Activated CD4-positive, alpha-beta T cell treated with anti-CD3 and anti-CD28 coated beads for 1 hour (primary cell): ENCODE results near the gene ERC2.
"Not testable (repeated sequence)": the region's sequence is repeated elsewhere in the genome, so short reads cannot be mapped to it uniquely, and the experiment has no call there.

Experiments used
- DNase-seq: peaks from one replicate; pipeline ENCODE4 v3.0.0-alpha.2; 2020

Gene ERC2

DNA sequence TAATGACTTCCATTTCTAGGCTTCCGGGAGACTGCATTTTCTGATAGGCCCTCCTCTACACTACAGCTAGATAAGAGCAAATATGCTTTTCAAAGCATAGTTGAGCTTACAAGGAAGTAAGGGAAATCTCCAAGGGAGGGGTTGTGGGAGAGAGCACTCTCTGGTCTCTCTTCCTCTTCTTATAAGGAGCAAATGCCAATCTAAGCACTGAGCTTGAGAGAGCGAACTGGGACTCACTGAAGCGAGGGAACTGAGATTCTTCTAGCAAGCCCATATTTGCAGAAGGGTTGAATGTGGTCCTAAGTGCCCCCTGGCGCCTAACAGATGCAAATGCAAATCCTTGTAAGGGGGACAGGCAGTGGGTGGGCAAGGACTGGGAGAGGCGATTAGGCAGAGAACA is 164.8 kb downstream of the ERC2 start:
- DNase-seq = no peak

DNA sequence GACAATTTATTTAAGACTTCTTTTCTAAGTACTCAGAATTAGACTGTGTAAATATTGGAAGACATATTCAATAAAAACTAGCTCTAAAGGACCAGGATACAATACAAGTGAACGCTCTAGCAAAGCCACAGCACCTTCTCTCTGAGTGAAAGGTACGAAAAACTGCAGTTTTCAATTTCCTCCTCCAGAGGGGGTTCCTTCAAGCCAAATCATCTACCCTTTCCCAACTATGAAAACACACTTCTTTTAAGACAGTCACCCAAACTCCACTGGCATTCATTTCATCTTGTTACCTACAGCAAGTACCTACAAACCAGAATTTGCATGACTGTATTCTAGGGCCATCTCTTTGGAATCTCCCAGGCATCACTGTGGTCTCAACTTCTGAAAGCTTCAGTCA is 165.8 kb downstream of the ERC2 start:
- no peak for DNase-seq

DNA sequence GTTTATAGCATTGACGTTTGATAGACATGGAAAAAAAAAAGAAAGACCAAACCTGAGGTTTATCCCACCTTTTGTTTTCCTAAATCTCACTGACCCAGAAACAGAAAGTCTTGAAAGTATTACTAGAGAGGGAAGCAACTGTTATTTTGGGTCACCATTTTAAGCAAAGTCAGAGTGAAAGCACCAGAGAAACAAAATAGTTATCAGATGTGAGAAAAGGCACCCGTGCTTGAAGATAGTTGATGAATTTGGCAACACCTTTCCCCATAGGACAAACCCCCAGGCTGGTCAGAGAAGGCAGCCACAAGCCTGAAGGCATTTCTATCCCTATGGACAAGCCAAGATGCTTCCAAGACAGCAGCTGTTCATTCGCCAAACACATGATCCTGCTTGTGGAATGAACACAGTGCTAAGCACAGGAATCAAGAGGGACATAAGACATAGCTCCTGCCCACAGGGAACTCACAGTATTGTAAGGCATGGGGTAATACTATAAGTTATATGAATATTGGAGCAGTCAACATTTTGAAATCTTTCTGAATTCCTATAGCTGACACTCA is 170.9 kb downstream of the ERC2 start:
- no peak for DNase-seq

DNA sequence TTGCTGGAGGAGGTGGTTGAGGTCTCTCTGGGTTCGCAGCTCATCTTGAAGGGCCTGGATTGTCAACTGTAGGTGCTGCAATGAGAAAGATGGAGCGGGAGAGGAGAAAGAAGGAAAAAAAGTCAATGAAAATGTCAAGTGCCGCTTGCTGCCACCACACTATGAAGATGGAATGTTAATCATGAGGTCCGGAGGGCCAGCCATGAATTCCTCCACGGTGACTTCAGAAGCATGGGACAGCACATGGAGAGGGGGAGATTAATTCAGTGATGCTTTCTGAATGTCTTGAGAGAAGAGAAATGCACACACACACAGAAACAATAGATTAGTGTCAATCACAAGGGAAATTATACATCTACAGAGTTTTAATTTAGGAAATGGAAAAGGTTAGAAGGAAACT is 171.9 kb downstream of the ERC2 start:
- no peak for DNase-seq

DNA sequence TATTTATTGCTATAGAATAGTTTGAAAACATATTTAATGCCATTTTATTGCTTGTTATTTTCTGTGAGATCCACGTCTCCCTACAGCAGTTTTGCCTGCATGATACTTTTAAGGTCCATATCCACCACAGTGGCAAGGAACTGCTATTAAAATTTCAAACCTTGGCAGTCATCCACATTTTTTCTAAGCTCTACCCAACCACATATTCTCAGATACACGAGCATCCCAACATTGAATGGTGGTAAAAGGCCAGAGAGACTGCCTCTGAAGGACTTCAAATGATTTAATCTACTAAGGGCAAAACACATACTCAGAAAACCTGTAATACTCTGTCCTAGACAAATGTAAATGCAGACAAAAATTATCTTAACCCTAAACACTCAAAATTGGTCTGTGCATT is 173.1 kb downstream of the ERC2 start:
- DNase-seq = no peak

DNA sequence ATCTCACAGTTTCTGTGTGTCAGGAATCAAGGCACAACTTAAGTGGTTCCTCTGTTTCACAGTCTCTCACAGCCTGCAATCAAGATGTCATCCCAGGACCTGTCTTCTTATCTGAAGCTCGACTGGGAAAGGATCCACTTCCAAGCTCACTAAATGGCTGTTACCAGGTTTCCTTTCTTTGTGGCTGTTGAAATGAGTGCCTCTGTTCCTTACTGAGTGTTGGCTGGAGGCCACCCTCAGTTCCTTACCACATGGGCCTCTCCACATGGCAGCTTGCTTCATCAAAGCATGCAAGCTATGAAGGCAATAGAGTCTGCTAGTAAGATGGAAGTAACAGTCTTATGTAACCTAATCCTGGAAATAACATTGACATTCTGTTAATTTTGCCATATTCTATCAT is 174.0 kb downstream of the ERC2 start:
- no peak for DNase-seq

DNA sequence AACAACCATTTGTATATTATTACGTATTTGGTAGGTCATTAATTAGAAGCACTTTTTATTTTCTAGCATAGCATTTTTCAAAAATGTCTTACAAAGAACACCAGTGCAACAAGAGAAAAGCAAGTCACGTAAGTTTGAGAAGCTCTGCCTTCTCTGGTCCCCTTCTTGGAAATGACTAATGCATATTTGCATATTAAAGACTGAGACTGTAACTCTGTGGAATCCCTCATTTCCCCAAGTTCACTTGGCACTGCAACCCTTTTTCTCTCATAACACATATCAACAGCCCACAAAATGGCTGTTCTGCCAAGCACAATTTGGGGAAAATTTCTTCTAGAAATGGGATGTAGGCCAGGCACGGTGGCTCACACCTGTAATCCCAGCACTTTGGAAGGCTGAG is 176.3 kb downstream of the ERC2 start:
- no peak for DNase-seq

DNA sequence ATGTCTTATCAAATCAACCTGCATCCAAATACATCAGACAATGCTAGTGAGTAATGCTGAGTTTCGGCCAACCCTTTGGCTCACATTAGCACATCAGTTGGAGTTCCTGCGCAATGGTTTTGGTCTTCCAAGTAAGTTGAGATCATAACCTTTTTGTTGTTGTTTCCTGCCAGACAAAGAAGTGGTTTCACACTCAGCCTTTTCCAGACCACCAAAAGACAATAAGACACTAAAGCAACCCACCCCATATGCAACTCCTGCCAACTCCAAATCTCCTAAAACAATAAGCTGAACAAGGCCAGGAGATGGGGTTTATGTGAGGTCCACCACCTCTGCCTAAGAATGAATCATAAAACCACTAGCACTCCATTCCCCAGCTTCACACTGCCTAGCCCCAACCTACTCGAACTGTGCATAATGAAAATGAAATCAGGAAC is 177.0 kb downstream of the ERC2 start:
- no peak for DNase-seq

DNA sequence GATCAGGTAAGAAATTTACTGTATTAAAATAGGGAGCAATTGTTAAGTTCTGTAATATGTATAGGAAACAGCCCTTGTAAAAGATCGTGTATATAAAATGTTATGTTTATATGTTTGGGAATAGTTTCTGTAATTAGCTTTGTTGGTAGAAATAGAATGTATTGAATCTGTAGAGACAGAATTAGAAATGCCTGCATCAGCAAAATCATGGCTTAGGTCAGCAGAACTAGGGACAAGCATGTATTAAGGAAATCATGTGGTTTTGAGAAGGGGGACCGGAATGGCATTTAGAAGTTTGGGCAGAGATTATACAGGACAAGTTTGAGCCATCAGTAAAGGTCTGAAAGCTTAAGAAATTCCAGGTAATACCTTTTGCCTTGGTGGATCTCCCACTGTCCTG is 177.9 kb downstream of the ERC2 start:
- DNase-seq = no peak

DNA sequence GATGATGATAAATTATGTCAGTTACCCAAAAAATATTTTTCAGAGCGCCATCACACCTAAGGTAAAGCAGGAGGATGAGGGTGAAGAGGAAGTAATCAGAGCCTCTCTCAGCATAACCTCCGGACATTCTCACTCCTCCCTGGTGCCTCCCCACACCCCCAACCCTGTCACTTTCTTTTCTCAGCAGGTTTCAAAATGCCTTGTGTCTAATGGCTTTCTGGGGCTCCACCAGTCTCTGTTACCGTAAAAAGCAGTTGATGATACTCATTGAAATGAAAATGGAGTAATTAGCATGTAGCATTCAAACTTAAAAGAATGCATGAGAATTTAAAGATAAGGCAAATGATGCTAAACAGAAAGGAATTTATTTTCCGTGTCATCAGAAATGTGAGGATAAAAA is 180.0 kb downstream of the ERC2 start:
- DNase-seq = no peak

DNA sequence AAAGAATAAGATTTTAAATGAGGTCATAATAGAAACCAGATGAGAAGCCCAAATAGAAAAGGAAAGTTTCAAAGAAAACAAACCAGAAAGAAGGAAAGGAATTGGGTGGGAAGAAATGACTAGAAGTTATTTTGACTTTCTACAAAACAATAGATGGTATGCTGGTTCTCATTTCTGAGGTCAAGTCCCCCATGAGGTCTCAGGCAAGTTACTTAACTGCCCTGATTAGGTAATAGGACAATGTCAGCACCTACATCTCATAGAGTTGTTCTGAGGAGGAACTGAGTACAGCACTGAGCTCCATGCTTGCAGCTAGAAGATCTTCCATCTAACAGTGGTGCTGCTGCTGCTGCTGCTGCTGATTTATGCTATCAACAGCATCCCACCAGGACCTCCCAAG is 185.9 kb downstream of the ERC2 start:
- no peak for DNase-seq

DNA sequence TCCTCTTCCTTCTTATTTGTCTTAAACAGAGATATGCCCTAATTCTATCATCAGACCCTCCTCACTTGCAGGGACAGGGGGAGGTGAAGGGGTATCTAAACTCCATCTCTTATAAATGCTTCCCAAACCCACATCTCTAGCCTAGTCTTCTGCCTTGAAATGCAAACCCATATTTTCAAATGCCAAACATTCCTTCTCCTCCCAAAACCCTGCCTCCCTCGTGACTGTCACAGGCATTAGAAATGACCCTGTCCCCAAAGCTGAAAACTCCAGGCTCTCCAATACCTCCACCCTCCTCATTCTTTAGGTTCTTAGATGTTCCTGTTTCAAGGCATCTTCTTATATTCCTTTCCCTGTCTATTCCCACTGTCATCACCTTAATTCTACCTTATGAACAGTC is 191.0 kb downstream of the ERC2 start:
- DNase-seq = no peak

DNA sequence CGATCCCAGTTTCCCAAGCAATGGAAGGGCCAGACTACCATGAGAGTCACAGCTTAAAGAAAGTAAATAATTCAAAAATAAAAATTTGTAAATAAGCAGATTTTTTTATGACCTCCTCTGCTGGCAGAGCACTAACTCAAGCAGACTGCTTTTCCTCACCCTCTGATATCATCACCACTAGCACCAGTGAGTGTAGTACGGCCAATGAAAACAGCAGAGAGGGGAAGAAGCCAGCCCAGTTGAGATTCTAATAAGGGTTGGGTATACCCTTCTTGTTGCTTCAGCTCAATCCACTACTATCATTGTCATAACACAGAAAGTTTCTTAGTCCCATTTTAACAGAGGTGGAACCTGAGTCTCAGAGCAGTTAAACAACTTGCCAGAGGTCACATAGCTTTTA is 193.1 kb downstream of the ERC2 start:
- DNase-seq = no peak

DNA sequence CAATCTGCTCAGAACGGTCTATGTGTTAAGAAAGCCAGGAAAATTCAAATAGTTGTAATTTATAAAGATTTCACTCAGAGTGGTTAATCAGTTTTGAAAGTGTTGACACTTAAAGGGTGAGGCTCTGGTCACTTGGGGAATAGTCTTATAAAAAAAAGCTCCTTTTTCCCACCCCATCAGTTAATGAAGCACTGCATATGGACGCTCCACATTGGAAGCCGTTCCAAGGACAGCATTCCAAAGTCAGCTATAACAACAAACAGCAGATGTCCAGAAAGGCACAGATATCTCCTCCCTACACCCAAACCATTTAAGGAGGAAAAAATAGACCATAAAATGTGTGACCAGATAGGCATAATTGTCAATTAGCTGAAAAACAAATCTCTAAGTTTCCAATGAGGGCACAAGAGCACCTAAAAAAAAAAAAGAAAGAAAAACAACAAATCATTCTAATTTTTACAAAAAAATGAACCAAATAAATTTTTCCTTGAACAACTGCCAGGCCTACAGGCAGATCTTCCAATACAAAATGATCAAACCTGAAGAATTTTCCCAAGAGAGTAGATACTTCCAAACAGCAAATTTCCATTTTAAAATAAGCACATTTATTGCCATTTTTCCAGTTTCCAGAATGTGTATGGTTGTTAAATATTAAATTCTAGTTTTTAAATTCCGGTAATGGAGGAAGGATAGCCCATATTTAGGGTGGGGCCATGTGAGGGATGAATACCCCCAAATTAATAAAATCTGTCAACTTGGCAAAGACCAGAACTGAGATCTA is 198.3 kb downstream of the ERC2 start:
- DNase-seq = no peak

DNA sequence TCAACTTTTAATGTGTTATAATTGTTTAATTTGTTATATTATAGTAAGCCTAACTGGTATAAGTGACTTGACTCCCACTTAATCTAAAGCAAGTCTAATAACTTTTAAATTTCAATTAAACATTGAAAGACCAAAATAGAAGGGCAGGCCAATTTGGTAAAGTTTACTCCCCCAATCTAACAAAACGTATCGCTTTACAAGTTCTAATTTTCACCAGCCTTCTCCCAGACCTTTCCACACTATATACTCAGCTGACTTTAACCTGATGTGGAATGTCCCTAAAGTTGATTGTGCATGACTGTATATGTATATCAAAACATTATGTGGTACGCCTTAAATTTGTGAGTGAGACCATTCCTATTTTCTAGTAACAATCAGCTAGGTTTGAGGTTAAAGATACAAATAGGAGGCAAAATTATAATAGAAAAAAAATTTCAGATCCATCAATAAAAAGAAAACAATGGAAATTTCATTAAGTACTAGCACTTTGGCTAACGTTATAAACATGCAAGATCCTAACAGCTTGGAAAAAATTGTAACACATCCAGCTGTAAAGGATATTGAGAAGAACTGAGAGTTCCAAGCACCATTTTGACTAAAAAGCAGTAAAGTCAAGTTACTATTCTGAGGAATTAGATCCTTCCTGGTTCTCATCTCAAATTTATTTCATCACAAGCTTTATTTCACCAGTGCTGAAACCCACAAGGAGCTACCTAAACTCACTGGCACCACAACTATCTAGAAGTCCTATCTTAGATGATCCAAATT is 199.5 kb downstream of the ERC2 start:
- no peak for DNase-seq

DNA sequence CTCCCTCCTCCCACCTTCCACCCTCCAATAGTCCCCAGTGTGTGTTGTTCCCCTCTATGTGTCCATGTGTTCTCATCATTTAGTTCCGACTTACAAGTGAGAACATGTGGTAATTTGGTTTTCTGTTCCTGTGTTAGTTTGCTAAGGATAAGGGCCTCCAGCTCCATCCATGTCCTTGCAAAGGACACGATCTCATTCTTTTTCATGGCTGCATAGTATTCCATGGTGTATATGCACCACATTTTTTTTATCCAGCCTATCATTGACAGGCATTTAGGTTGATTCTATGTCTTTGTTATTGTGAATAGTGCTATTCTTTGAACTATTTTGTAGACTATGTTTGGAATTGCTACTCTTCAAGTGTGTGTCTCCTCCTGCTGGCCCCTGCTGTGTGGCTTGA is 206.4 kb downstream of the ERC2 start:
- DNase-seq = not testable (repeated sequence)

DNA sequence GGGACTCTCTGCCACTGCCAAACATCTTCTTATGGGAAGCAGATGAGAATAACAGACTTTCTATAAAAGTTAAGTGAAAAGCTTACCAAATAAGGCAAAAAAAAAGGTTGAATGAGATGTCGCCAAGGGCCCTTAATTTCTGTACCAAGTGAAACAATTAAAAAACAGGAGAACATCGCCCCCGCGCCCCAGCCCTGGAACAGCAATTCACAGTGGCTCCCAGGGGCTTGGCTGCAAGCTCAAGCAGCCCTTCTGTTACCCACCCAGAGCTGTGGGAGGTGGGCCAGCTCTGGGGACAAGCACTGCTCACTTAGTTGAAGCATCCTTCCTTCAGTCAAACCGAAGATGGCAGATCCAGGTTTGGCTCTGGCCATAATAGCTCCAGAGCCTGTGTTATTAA is 208.0 kb downstream of the ERC2 start:
- DNase-seq = no peak

DNA sequence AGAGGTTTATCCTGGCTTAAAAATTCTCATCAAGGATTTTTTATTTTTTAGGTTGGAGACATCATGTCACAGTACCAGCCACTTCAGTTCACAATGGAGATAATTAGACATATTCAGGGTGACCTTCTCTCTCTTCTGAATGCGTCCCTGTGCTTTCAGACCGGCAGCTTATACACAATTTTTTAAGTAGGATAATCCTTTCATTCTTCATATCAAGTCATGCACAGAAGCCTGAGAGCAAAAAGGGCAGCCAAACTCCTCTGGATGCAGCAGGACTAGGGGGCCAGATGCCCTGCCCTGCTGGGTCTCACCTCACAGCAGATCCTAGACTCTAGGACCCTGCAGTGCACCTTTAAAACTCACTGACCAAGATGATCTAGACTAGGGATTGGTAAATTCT is 210.4 kb downstream of the ERC2 start:
- no peak for DNase-seq

DNA sequence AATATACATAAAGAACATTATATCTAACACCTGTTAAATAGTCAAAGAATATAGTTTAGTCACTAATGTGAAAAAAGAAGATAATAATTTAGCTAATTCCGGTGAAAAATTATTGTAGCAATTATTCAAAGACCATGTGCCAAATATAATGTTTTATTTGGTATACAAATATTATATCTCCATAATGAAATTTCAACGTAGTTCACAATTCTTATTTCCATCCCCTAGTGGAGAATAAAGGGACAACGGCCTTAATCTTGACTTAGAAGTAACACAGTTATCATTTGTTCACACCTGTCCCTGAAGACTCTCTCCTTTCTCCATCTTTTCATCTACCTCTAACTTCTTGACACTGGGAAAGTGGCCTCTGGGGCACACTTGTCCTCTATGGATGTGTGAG is 213.4 kb downstream of the ERC2 start:
- no peak for DNase-seq

DNA sequence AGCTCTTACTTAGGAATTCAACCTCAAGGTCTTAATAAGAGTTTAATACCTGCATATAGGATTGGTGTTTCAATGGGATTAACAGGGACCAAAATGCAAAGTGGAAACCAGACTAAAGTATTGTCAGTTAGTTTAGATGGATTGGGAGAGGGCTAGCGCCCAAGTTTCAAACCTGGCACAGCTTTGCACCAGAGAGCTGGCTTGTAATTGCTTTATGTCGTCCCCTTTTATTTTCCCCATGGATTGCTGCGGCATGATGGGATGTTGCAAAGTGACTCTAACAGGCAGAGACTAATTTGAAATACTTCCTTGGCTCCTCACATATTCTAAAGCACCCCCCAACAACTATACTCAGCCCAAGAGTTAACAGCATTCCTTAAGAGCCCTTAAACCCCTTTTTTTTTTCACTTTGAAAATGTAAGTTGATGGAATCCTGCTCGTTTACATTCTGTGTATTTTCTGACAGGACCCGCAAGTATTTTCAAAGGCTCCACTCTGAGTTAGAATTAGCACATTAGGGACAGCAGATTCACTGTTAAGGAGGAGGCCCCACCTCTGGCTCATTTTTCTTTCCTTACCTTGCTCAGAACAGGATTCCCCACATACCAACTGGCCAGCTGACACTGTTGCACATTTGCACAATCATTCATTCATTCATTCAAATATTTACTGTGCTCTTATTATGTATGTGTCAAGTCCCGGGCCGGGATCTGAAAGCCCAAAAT is 214.2 kb downstream of the ERC2 start:
- no peak for DNase-seq

DNA sequence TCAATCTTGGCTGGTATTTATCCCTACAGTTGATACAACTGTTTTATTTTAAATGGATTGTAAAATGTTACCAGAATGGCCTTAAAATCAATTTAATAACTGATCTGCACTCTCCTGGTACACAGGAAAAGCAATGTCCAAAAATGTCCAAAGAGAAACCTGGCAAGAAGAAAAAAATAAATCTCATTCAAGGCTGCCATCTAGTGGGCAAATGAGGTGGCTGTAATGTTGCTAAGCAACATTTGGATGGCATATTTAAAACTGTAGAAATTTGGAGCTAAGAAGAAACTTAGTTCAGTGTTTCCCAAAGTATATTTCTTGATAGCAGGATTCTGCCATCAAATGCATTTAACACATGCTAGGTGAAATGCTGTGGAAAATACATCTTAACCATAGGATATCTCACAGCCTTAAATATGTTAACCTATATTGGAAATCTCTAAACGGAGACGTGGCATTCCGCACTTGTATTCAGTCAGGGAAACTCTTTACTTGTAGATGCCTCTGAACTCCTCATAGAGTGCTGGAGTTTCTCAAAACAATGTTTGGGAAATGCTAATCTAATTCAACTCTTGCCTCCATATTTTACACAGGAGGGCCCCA is 216.8 kb downstream of the ERC2 start:
- DNase-seq = no peak

DNA sequence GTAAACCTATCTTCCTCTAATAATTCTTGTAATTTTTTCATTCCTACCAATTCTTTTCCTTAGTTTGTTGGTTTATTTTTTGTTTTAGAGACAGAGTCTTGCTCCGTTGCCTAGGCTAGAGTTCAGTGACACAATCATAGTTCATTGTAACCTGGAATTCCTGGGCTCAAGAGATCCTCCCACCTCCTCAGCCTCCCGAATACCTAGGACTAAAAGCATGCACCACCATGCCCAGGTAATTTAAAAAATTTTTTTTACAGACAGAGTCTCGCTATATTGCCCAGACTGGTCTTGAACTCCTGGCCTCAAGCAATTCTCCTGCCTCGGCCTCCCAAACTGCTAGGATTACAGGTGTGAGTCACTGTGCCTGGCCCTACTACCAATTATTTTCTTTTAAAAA is 220.2 kb downstream of the ERC2 start:
- DNase-seq = no peak

DNA sequence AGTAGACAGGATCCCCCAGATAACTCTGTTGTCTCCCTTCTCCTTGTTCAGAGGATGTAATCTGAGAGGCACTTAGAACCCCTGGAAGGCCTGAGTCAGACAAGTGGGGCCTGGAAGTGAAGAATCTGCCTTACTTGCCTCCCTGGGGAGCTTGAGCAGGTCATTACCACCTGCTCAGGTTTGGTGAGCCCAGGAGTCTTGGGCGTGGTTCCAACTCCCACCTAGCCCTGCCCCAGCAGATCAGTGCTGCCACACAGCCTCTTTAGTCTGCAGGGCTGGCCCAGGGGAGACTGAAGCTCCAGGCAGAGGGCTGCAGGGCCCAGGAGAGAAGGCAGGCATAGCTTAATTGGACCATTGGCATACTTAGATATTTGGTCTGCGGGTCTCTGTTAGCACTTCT is 230.0 kb downstream of the ERC2 start:
- no peak for DNase-seq
